ENCODE data around the gene CYP3A7.

DNA sequence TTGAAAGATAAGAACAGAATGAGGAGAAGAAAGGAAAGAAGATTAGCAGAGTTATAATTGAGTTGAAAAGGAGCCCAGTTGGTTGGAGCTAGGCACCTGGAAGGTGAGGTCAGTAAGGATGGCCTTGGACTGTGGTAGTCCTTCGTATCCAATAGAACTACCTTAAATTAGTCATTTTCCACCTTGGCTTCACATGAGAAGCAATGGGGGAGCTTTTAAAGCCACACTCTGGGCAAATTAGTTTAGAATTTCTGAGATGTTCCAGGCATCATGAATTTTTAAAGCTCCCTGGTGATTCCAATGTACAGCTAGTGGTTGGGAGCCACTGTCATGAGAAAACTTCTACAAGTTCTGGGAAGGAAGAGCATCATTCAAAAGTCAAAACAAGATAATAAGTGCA lies 27.9 kb downstream of the CYP3A7 start:
- TF ChIP-seq, protein P1, sequence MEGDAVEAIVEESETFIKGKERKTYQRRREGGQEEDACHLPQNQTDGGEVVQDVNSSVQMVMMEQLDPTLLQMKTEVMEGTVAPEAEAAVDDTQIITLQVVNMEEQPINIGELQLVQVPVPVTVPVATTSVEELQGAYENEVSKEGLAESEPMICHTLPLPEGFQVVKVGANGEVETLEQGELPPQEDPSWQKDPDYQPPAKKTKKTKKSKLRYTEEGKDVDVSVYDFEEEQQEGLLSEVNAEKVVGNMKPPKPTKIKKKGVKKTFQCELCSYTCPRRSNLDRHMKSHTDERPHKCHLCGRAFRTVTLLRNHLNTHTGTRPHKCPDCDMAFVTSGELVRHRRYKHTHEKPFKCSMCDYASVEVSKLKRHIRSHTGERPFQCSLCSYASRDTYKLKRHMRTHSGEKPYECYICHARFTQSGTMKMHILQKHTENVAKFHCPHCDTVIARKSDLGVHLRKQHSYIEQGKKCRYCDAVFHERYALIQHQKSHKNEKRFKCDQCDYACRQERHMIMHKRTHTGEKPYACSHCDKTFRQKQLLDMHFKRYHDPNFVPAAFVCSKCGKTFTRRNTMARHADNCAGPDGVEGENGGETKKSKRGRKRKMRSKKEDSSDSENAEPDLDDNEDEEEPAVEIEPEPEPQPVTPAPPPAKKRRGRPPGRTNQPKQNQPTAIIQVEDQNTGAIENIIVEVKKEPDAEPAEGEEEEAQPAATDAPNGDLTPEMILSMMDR (IDR thresholded peaks at IDR 0.05) = no peak
- no peak for TF ChIP-seq POLR2A (IDR thresholded peaks at IDR 0.05)

All from uterus (tissue), 2 donors.